Measurements from ENCODE around the gene NMRK1. TPM values are rescaled to one million over a fixed set of nuclear protein-coding genes. Genes with fewer than 3 reads are reported as not detected.

The NMRK1 gene
- total and polyA plus RNA-seq, 2 of the 13 experiments (the other 11 are each of a cell fraction or from before 2014, with no cell fraction given), result 9.1 to 12.9 TPM

DNA sequence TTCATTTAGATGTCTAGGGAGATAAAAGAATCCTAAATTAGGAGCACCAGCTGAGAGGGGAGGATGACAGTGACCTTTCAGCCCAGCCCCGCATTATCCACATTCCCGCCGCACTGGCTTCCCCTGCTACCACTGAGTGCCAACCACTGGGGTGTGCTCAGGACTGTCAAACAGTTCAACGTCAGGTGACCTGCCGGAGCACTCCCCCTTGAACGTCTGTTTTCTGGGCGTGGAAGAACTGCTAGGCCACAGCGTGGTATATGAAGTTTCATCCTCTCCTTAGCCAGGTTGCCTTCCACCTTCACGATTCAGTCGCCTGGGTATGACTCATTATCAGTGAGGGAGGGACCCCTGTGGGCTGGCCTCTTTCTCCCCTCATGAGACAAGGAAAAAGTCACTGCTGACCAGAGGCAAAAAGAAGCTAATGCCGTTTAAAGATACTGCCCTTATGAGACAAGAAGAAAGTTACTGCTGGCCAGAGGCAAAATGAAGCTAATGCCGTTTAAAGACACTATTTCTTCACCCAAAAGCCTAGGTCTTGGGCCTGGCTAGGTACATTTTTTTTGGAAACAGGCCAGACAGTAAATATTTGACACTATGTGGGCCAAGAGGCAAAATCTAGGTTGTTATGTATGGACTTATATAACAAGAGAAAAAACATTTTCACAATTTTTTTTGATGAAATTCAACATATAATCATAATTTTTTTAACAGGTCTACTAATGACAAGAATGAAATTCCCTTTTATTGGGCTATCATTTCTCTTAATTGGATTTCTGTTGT lies 4.6 kb downstream of the NMRK1 start:
- in situ Hi-C loops (cut with HindIII; ENCODE audit: extremely low pct_ligation_motif_present, low pct_unique_long_range_greater_than_20kb) (no loop called here), intact Hi-C loops (cut with micrococcal nuclease; ENCODE audit: unreplicated experiment) (no loop called here)
- no peaks in the 10 kb centered on the region; a peak in 1 of 5 replicates for H3K27me3 ChIP-seq (ENCODE audit: control insufficient read depth in 1 of 2, insufficient read depth in 2 of 2, low read length in 2 of 2)
- H3K36me3 ChIP-seq (replicated peaks in 1 of 2; ENCODE audit: control insufficient read depth in 1 of 2, insufficient read depth in 2 of 2, low read length in 2 of 2), result no peaks in the 10 kb centered on the region
- no peaks in the 10 kb centered on the region for H3K9me3 ChIP-seq (ENCODE audit: low read length)
- peak overlapping the region; percentile 36 to 56 (median 36) for H3K4me3 ChIP-seq (replicated peaks in 1 of 3; ENCODE audit: insufficient read depth in 1 of 3, low read depth in 2 of 3, low read length in 3 of 3)
- peaks cover 47% of the 10 kb centered on the region for H3K4me1 ChIP-seq (ENCODE audit: insufficient read depth, low read length)
- DNase-seq (ENCODE audit: low spot score), result peak; percentile 74
- peak overlapping the region; percentile 57 for H3K9ac ChIP-seq (ENCODE audit: insufficient read depth, low read depth, low read length)
- 2% methylated on average over 10 of the region's 12 CpGs for WGBS (ENCODE audit: low lambda C conversion rate)
- FAIRE-seq, result peak; percentile 73
- peak; percentile 78 for ATAC-seq
- POLR2A ChIA-PET, result interaction anchor here (1.5 kb wide), 1 partner anchor 55 kb away, joined by 5 read pairs; the partner anchor contains the start of gene CARNMT1
- CTCF ChIA-PET (ENCODE audit: low intra/inter-chr PET ratio, low total read pairs), result interaction anchor here (1.2 kb wide), 1 partner anchor 307 kb away, joined by 3 read pairs; no protein-coding TSS in a partner anchor
- no peaks in the 10 kb centered on the region for H4K20me1 ChIP-seq (ENCODE audit: insufficient read depth, low read length)
- no TSS peak for BruUV-seq (replicated peaks)
- peak overlapping the region; percentile 77 for H3K4me2 ChIP-seq (ENCODE audit: low read depth, low read length)
- H3K27ac ChIP-seq (ENCODE audit: extremely low read length, insufficient read depth, low read length), result peak overlapping the region; percentile 58
- H2AFZ ChIP-seq (ENCODE audit: low read length), result no peak overlapping the region
- no peaks in the 10 kb centered on the region for H3K79me2 ChIP-seq (ENCODE audit: insufficient read depth, low read length)
- TF ChIP-seq, protein P1, sequence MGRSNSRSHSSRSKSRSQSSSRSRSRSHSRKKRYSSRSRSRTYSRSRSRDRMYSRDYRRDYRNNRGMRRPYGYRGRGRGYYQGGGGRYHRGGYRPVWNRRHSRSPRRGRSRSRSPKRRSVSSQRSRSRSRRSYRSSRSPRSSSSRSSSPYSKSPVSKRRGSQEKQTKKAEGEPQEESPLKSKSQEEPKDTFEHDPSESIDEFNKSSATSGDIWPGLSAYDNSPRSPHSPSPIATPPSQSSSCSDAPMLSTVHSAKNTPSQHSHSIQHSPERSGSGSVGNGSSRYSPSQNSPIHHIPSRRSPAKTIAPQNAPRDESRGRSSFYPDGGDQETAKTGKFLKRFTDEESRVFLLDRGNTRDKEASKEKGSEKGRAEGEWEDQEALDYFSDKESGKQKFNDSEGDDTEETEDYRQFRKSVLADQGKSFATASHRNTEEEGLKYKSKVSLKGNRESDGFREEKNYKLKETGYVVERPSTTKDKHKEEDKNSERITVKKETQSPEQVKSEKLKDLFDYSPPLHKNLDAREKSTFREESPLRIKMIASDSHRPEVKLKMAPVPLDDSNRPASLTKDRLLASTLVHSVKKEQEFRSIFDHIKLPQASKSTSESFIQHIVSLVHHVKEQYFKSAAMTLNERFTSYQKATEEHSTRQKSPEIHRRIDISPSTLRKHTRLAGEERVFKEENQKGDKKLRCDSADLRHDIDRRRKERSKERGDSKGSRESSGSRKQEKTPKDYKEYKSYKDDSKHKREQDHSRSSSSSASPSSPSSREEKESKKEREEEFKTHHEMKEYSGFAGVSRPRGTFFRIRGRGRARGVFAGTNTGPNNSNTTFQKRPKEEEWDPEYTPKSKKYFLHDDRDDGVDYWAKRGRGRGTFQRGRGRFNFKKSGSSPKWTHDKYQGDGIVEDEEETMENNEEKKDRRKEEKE (IDR thresholded peaks at IDR 0.05), result no peak
- 0 out of 2 replicates have a peak, but pooled peaks have one; percentile 12 for TF ChIP-seq NFKBIZ (CRISPR knock-in tag; IDR thresholded peaks at IDR 0.05)
- TF ChIP-seq SAFB2 (CRISPR knock-in tag; IDR thresholded peaks at IDR 0.05; ENCODE audit: borderline replicate concordance, low read depth), result no peak
- 0 out of 2 replicates have a peak, but pooled peaks have one; percentile 47 for TF ChIP-seq ZFP36L1 (CRISPR knock-in tag; IDR thresholded peaks at IDR 0.05)
- TF ChIP-seq ZNF598 (CRISPR knock-in tag; IDR thresholded peaks at IDR 0.05; ENCODE audit: borderline replicate concordance), result peak; percentile 67; the same call in 1 of the 2 replicates
- TF ChIP-seq DMAP1 (CRISPR knock-in tag; IDR thresholded peaks at IDR 0.05), result 0 out of 2 replicates have a peak, but pooled peaks have one; percentile 24
- TF ChIP-seq BHLHE40 (IDR thresholded peaks at IDR 0.05; ENCODE audit: low read length), result peak; percentile 64
- TF ChIP-seq ZMYM4 (CRISPR knock-in tag; IDR thresholded peaks at IDR 0.05), result peak; percentile 38; the same call in 1 of the 2 replicates
- TF ChIP-seq TGIF2 (CRISPR knock-in tag; IDR thresholded peaks at IDR 0.05), result peak; percentile 76
- peak; percentile 83 for TF ChIP-seq FOSL2 (CRISPR knock-in tag; IDR thresholded peaks at IDR 0.05)
- TF ChIP-seq ZNF205 (CRISPR knock-in tag; IDR thresholded peaks at IDR 0.05), result 0 out of 2 replicates have a peak, but pooled peaks have one; percentile 49
- TF ChIP-seq SALL1 (CRISPR knock-in tag; IDR thresholded peaks at IDR 0.05), result peak; percentile 64
- 0 out of 2 replicates have a peak, but pooled peaks have one; percentile 29 for TF ChIP-seq SPEN (CRISPR knock-in tag; IDR thresholded peaks at IDR 0.05; ENCODE audit: low read depth)
- TF ChIP-seq CREM (IDR thresholded peaks at IDR 0.05), result peak; percentile 20
- no peak for TF ChIP-seq CREM (CRISPR knock-in tag; IDR thresholded peaks at IDR 0.05)
- TF ChIP-seq ZNF263 (CRISPR knock-in tag; IDR thresholded peaks at IDR 0.05), result peak; percentile 94
- TF ChIP-seq SAP130 (CRISPR knock-in tag; IDR thresholded peaks at IDR 0.05; ENCODE audit: low read depth), result peak; percentile 66
- TF ChIP-seq, protein P2, sequence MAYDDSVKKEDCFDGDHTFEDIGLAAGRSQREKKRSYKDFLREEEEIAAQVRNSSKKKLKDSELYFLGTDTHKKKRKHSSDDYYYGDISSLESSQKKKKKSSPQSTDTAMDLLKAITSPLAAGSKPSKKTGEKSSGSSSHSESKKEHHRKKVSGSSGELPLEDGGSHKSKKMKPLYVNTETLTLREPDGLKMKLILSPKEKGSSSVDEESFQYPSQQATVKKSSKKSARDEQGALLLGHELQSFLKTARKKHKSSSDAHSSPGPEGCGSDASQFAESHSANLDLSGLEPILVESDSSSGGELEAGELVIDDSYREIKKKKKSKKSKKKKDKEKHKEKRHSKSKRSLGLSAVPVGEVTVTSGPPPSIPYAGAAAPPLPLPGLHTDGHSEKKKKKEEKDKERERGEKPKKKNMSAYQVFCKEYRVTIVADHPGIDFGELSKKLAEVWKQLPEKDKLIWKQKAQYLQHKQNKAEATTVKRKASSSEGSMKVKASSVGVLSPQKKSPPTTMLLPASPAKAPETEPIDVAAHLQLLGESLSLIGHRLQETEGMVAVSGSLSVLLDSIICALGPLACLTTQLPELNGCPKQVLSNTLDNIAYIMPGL (CRISPR knock-in tag; IDR thresholded peaks at IDR 0.05; ENCODE audit: borderline replicate concordance in 1 of 2, low read depth in 1 of 2), result 0 out of 4 replicates have a peak, but pooled peaks of 1 of the 2 experiments have one; percentile 27
- TF ChIP-seq, protein P3, sequence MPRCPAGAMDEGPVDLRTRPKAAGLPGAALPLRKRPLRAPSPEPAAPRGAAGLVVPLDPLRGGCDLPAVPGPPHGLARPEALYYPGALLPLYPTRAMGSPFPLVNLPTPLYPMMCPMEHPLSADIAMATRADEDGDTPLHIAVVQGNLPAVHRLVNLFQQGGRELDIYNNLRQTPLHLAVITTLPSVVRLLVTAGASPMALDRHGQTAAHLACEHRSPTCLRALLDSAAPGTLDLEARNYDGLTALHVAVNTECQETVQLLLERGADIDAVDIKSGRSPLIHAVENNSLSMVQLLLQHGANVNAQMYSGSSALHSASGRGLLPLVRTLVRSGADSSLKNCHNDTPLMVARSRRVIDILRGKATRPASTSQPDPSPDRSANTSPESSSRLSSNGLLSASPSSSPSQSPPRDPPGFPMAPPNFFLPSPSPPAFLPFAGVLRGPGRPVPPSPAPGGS (CRISPR knock-in tag; IDR thresholded peaks at IDR 0.05), result peak; percentile 56; the same call in 1 of the 2 replicates

Measured in HepG2 (cell line).